Measurements from ENCODE around the gene MOCS3. TPM values are rescaled to one million over a fixed set of nuclear protein-coding genes. Genes with fewer than 3 reads are reported as not detected.

The MOCS3 gene
- total RNA-seq, 1 experiment from 2014 or later, result 13.4 TPM

GRCh38 chr20:51010043-51010365 lies 51.4 kb downstream of the MOCS3 start:
- ChIA-PET POLR2A (ENCODE audit: unreplicated experiment) (no interaction called here), CTCF (no interaction called here)
- H3K9me2 ChIP-seq (replicated peaks; ENCODE audit: low read length), result no peaks in the 10 kb centered on the region
- H3K4me1 ChIP-seq (ENCODE audit: insufficient read depth, low read length), result no peaks in the 10 kb centered on the region
- H3K9ac ChIP-seq (ENCODE audit: low read length), result no peak overlapping the region
- no peaks in the 10 kb centered on the region for H3K9me3 ChIP-seq (ENCODE audit: low read length)
- H2AFZ ChIP-seq (ENCODE audit: low read length), result no peak overlapping the region
- H3K4me2 ChIP-seq (ENCODE audit: low read length), result no peak overlapping the region
- DNase-seq, result no peak
- no peak for ATAC-seq
- BruUV-seq (replicated peaks), result no TSS peak
- no peaks in the 10 kb centered on the region for H3F3A ChIP-seq (ENCODE audit: low read length, unreplicated experiment)
- no peaks in the 10 kb centered on the region for H3K79me2 ChIP-seq (ENCODE audit: low read length)
- H4K20me1 ChIP-seq (ENCODE audit: low read length), result no peaks in the 10 kb centered on the region
- no peaks in the 10 kb centered on the region; the same call in 1 of the 2 replicates for H3K36me3 ChIP-seq (ENCODE audit: low read depth, low read length)
- no peak overlapping the region for H3K4me3 ChIP-seq (ENCODE audit: low read length)
- no peak overlapping the region for H3K27ac ChIP-seq (ENCODE audit: low read length)
- TF ChIP-seq EZH2 (IDR thresholded peaks at IDR 0.05; ENCODE audit: low read length, unreplicated experiment) (no peak), EZH2phosphoT487 (IDR thresholded peaks at IDR 0.05; ENCODE audit: borderline replicate concordance, low read length) (no peak)
- TF ChIP-seq, protein P1, sequence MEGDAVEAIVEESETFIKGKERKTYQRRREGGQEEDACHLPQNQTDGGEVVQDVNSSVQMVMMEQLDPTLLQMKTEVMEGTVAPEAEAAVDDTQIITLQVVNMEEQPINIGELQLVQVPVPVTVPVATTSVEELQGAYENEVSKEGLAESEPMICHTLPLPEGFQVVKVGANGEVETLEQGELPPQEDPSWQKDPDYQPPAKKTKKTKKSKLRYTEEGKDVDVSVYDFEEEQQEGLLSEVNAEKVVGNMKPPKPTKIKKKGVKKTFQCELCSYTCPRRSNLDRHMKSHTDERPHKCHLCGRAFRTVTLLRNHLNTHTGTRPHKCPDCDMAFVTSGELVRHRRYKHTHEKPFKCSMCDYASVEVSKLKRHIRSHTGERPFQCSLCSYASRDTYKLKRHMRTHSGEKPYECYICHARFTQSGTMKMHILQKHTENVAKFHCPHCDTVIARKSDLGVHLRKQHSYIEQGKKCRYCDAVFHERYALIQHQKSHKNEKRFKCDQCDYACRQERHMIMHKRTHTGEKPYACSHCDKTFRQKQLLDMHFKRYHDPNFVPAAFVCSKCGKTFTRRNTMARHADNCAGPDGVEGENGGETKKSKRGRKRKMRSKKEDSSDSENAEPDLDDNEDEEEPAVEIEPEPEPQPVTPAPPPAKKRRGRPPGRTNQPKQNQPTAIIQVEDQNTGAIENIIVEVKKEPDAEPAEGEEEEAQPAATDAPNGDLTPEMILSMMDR (conservative IDR thresholded peaks at IDR 0.05; ENCODE audit: low read depth, low read length), result no peak
- H3K27me3 ChIP-seq (ENCODE audit: low read length), result no peaks in the 10 kb centered on the region
- intact Hi-C loops (cut with micrococcal nuclease), result no loop called here

DNA sequence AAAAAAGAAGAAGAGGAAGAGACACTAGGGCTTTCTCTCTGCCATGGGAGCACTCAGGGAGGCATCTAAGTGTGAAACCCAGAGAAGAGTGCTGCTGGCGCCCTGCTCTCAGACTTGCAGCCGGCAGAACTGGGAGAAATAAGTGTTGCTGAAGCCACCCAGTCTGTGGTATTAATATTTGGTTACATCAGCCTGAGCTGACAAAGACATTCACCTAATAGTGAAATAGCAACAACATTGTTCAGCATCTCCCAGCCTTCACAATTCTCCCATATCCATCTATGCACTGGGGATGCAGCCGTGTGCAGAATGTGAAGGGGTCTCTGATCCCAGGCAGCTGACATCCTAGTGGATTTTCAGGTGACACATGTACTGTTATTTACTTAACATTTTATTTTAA lies 52.3 kb downstream of the MOCS3 start:
- no TSS peak for BruUV-seq (replicated peaks)
- no peaks in the 10 kb centered on the region for H3F3A ChIP-seq (ENCODE audit: low read length, unreplicated experiment)
- H2AFZ ChIP-seq (ENCODE audit: low read length), result no peak overlapping the region
- TF ChIP-seq EZH2 (IDR thresholded peaks at IDR 0.05; ENCODE audit: low read length, unreplicated experiment) (no peak), EZH2phosphoT487 (IDR thresholded peaks at IDR 0.05; ENCODE audit: borderline replicate concordance, low read length) (no peak)
- TF ChIP-seq, protein P1 (conservative IDR thresholded peaks at IDR 0.05; ENCODE audit: low read depth, low read length), result no peak
- H3K27ac ChIP-seq (ENCODE audit: low read length), result no peak overlapping the region
- DNase-seq (no peak), ATAC-seq (no peak)
- H3K79me2 ChIP-seq (ENCODE audit: low read length), result no peaks in the 10 kb centered on the region
- H3K9ac ChIP-seq (ENCODE audit: low read length), result no peak overlapping the region
- no peaks in the 10 kb centered on the region for H4K20me1 ChIP-seq (ENCODE audit: low read length)
- intact Hi-C loops (cut with micrococcal nuclease), result no loop called here
- H3K9me3 ChIP-seq (ENCODE audit: low read length), result no peaks in the 10 kb centered on the region
- H3K4me2 ChIP-seq (ENCODE audit: low read length), result no peak overlapping the region
- no peak overlapping the region for H3K4me3 ChIP-seq (ENCODE audit: low read length)
- no peaks in the 10 kb centered on the region; the same call in 1 of the 2 replicates for H3K36me3 ChIP-seq (ENCODE audit: low read depth, low read length)
- CTCF ChIA-PET, result no interaction called here
- H3K9me2 ChIP-seq (replicated peaks; ENCODE audit: low read length), result no peaks in the 10 kb centered on the region
- H3K4me1 ChIP-seq (ENCODE audit: insufficient read depth, low read length), result no peaks in the 10 kb centered on the region
- no peaks in the 10 kb centered on the region for H3K27me3 ChIP-seq (ENCODE audit: low read length)
- POLR2A ChIA-PET (ENCODE audit: unreplicated experiment), result no interaction called here

DNA sequence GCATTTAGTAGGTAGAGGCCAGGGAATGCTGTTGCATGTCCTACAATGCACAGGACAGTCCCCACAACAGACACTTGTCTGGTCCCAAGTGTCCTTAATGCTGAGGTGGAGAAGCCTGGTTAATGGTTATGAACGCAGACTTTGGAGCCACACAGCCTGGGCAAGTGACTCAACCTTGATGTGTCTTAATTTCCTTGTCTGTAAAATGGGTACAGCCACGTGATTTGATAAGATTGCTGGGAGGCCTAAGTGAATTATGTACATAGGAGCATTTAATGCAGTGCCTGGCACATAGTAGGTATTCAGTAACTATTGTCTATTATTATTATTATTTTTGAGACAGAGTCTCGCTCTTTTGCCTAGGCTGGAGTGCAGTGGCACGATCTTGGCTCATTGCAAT lies 52.9 kb downstream of the MOCS3 start:
- Histone ChIP-seq H3K9ac (ENCODE audit: low read length) (no peak overlapping the region), H3K4me3 (ENCODE audit: low read length) (no peak overlapping the region), H3K4me2 (ENCODE audit: low read length) (no peak overlapping the region), H3F3A (ENCODE audit: low read length, unreplicated experiment) (no peaks in the 10 kb centered on the region), H3K79me2 (ENCODE audit: low read length) (no peaks in the 10 kb centered on the region), H3K27me3 (ENCODE audit: low read length) (no peaks in the 10 kb centered on the region), H3K36me3 (ENCODE audit: low read depth, low read length) (no peaks in the 10 kb centered on the region; the same call in 1 of the 2 replicates), H3K9me3 (ENCODE audit: low read length) (no peaks in the 10 kb centered on the region), H3K27ac (ENCODE audit: low read length) (no peak overlapping the region), H4K20me1 (ENCODE audit: low read length) (no peaks in the 10 kb centered on the region), H2AFZ (ENCODE audit: low read length) (no peak overlapping the region), H3K4me1 (ENCODE audit: insufficient read depth, low read length) (no peaks in the 10 kb centered on the region), H3K9me2 (replicated peaks; ENCODE audit: low read length) (no peaks in the 10 kb centered on the region)
- no peak for ATAC-seq
- DNase-seq, result no peak
- no TSS peak for BruUV-seq (replicated peaks)
- ChIA-PET POLR2A (ENCODE audit: unreplicated experiment) (no interaction called here), CTCF (no interaction called here)
- TF ChIP-seq, protein P1 (conservative IDR thresholded peaks at IDR 0.05; ENCODE audit: low read depth, low read length), result no peak
- TF ChIP-seq EZH2 (IDR thresholded peaks at IDR 0.05; ENCODE audit: low read length, unreplicated experiment) (no peak), EZH2phosphoT487 (IDR thresholded peaks at IDR 0.05; ENCODE audit: borderline replicate concordance, low read length) (no peak)
- intact Hi-C loops (cut with micrococcal nuclease), result no loop called here
